Measurements from ENCODE around the gene TSPAN9. TPM values are rescaled to one million over a fixed set of nuclear protein-coding genes. Genes with fewer than 3 reads are reported as not detected.
A peak's percentile ranks its signal among the peaks of the same experiment; 100 is the strongest.

TSPAN9 gene
- total and polyA plus RNA-seq, 2 of the 4 experiments (the other 2 are of a cell fraction) = 17.7 to 39.1 TPM

GRCh38 chr12:3299929-3300832 lies 223.0 kb downstream of the TSPAN9 start (continued):
- TF ChIP-seq MXI1 (IDR thresholded peaks at IDR 0.05; ENCODE audit: borderline replicate concordance, low read depth, low read length) = peak; percentile 66; the same call in 1 of the 2 replicates
- peak; percentile 46; the same call in 1 of the 2 replicates for TF ChIP-seq MAFK (IDR thresholded peaks at IDR 0.05; ENCODE audit: low read depth, low read length)
- TF ChIP-seq POLR2A (IDR thresholded peaks at IDR 0.05; ENCODE audit: low read depth, low read length) = peak; percentile 41; the same call in 1 of the 2 replicates
- TF ChIP-seq RFX5 (IDR thresholded peaks at IDR 0.05; ENCODE audit: low read depth, low read length) = no peak
